Anterior cingulate cortex (tissue), 58 donors: ENCODE measurements around the gene ZHX3.
A peak's percentile ranks its signal among the peaks of the same experiment; 100 is the strongest.

ENCODE experiments used
- DNase-seq, 58 donors: peaks; one replicate each; lab custom pipeline; 2025; lab: John Stamatoyannopoulos, UW

ZHX3 gene

GRCh38 chr20:41317546-41318270 is at the start of gene ZHX3:
Gene ZHX3 (minus strand): TSS chr20:41317731. CDS start chr20:41204916, 112,815 bp downstream.
- peak; percentile 51 to 97 (median 92) for DNase-seq

GRCh38 chr20:41367393-41367695 is 49.8 kb upstream of the ZHX3 start:
- no peak for DNase-seq

GRCh38 chr20:41366546-41367392 is 49.2 kb upstream of the ZHX3 start, which contains the start of gene EMILIN3:
Gene EMILIN3 (minus strand): TSS chr20:41366818. CDS start chr20:41366634, 184 bp downstream.
- no peak for DNase-seq

GRCh38 chr20:41365777-41366545 is 48.4 kb upstream of the ZHX3 start:
- DNase-seq: peak in 1 of 58 donors; percentile 10

- DNase-seq: no peak
These were observed 47.6 kb upstream of the ZHX3 start for GRCh38 chr20:41364967-41365765.

GRCh38 chr20:41364236-41364855 is 46.8 kb upstream of the ZHX3 start:
- DNase-seq: no peak

GRCh38 chr20:41363601-41364000 is 46.1 kb upstream of the ZHX3 start:
- no peak for DNase-seq

- no peak for DNase-seq
These were observed 45.2 kb upstream of the ZHX3 start for GRCh38 chr20:41362748-41363140.

- DNase-seq: peak in 5 of 58 donors; percentile 13 to 28 (median 14)
These were observed 44.5 kb upstream of the ZHX3 start for GRCh38 chr20:41361757-41362747.

- no peak for DNase-seq
These were observed 43.6 kb upstream of the ZHX3 start for GRCh38 chr20:41360831-41361756.

- peak in 2 of 58 donors; percentile 2 to 13 for DNase-seq
These were observed 42.0 kb upstream of the ZHX3 start for GRCh38 chr20:41359541-41360011.

- DNase-seq: no peak
These were observed 41.2 kb upstream of the ZHX3 start for GRCh38 chr20:41358717-41359116.

- no peak for DNase-seq
These were observed 40.7 kb upstream of the ZHX3 start for GRCh38 chr20:41358230-41358629.

- no peak for DNase-seq
These were observed 40.1 kb upstream of the ZHX3 start for GRCh38 chr20:41357424-41358163.

GRCh38 chr20:41356951-41357350 is 39.4 kb upstream of the ZHX3 start:
- DNase-seq: no peak

GRCh38 chr20:41355598-41356203 is 38.2 kb upstream of the ZHX3 start:
- no peak for DNase-seq
